ENCODE data around the gene MAPK9. TPM values are rescaled to one million over a fixed set of nuclear protein-coding genes. Genes with fewer than 3 reads are reported as not detected.

The MAPK9 gene
- total and polyA plus RNA-seq, 9 of the 15 experiments (the other 6 are each of a cell fraction or from before 2014, with no cell fraction given) = 4.8 to 58.0 (median 29.9) TPM

DNA sequence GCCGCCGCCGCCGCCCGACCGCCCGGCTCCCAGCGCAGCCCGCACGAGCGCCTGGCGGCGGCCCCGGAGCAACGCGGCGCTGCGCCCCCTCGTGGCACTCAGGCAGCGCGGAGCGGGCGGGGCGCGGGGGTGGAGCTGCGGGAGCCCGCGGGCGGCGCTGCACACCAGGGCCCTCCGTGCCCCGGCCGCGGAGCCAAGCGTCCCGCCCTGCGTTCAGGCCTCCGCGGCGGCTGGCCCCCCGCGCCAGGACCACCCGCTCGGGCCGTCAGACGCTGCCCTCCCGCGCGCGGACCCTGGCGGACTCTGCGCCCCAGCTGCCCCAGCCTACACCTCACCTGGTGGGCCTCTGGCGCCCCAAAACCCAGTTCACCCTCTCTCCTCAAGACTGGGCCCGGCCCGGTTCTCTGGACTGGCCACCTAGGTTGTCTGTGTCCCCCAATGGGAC, 82.7 kb downstream of the MAPK9 start, which contains the start of gene RASGEF1C (continued):
- TF ChIP-seq GATAD2B (IDR thresholded peaks at IDR 0.05; ENCODE audit: borderline replicate concordance) (0 out of 2 replicates have a peak, but pooled peaks have one; percentile 56), SMC3 (conservative IDR thresholded peaks at IDR 0.05; ENCODE audit: insufficient read depth, low read depth, low read length) (peak; percentile 66; the same call in 1 of the 2 replicates), POLR2G (IDR thresholded peaks at IDR 0.05; ENCODE audit: low read depth, low read length) (0 out of 2 replicates have a peak, but pooled peaks have one; percentile 12), MYC (IDR thresholded peaks at IDR 0.05; ENCODE audit: low read depth, low read length) (peak; percentile 21; the same call in 1 of the 2 replicates), MYC (CRISPR knock-in tag; IDR thresholded peaks at IDR 0.05; ENCODE audit: borderline replicate concordance, low read depth) (no peak), SIN3B (IDR thresholded peaks at IDR 0.05; ENCODE audit: low read depth) (0 out of 2 replicates have a peak, but pooled peaks have one; percentile 25), RAD21 (CRISPR knock-in tag; conservative IDR thresholded peaks at IDR 0.05 in 1 of 2, IDR thresholded peaks at IDR 0.05 in 1 of 2) (peak in 1 of 2 experiments; percentile 56; a peak in 3 of 4 replicates), MAZ (CRISPR knock-in tag; conservative IDR thresholded peaks at IDR 0.05 in 1 of 2, IDR thresholded peaks at IDR 0.05 in 1 of 2) (peak; percentile 46 to 60; a peak in 3 of 4 replicates)
- TF ChIP-seq, protein P1, sequence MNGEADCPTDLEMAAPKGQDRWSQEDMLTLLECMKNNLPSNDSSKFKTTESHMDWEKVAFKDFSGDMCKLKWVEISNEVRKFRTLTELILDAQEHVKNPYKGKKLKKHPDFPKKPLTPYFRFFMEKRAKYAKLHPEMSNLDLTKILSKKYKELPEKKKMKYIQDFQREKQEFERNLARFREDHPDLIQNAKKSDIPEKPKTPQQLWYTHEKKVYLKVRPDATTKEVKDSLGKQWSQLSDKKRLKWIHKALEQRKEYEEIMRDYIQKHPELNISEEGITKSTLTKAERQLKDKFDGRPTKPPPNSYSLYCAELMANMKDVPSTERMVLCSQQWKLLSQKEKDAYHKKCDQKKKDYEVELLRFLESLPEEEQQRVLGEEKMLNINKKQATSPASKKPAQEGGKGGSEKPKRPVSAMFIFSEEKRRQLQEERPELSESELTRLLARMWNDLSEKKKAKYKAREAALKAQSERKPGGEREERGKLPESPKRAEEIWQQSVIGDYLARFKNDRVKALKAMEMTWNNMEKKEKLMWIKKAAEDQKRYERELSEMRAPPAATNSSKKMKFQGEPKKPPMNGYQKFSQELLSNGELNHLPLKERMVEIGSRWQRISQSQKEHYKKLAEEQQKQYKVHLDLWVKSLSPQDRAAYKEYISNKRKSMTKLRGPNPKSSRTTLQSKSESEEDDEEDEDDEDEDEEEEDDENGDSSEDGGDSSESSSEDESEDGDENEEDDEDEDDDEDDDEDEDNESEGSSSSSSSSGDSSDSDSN (IDR thresholded peaks at IDR 0.05; ENCODE audit: borderline replicate concordance in 1 of 2, low read depth in 2 of 2, low read length in 2 of 2) = peak in 1 of 2 experiments; percentile 87; a peak in 2 of 4 replicates
- TF ChIP-seq, protein P2, sequence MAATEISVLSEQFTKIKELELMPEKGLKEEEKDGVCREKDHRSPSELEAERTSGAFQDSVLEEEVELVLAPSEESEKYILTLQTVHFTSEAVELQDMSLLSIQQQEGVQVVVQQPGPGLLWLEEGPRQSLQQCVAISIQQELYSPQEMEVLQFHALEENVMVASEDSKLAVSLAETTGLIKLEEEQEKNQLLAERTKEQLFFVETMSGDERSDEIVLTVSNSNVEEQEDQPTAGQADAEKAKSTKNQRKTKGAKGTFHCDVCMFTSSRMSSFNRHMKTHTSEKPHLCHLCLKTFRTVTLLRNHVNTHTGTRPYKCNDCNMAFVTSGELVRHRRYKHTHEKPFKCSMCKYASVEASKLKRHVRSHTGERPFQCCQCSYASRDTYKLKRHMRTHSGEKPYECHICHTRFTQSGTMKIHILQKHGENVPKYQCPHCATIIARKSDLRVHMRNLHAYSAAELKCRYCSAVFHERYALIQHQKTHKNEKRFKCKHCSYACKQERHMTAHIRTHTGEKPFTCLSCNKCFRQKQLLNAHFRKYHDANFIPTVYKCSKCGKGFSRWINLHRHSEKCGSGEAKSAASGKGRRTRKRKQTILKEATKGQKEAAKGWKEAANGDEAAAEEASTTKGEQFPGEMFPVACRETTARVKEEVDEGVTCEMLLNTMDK (IDR thresholded peaks at IDR 0.05; ENCODE audit: borderline replicate concordance, insufficient read depth, low read depth, low read length, poor library complexity, severe bottlenecking) = peak; percentile 93
- TF ChIP-seq, protein P3, sequence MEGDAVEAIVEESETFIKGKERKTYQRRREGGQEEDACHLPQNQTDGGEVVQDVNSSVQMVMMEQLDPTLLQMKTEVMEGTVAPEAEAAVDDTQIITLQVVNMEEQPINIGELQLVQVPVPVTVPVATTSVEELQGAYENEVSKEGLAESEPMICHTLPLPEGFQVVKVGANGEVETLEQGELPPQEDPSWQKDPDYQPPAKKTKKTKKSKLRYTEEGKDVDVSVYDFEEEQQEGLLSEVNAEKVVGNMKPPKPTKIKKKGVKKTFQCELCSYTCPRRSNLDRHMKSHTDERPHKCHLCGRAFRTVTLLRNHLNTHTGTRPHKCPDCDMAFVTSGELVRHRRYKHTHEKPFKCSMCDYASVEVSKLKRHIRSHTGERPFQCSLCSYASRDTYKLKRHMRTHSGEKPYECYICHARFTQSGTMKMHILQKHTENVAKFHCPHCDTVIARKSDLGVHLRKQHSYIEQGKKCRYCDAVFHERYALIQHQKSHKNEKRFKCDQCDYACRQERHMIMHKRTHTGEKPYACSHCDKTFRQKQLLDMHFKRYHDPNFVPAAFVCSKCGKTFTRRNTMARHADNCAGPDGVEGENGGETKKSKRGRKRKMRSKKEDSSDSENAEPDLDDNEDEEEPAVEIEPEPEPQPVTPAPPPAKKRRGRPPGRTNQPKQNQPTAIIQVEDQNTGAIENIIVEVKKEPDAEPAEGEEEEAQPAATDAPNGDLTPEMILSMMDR (IDR thresholded peaks at IDR 0.05 in 2 of 3, conservative IDR thresholded peaks at IDR 0.05 in 1 of 3; ENCODE audit: insufficient read depth in 2 of 3, low read depth in 1 of 3, low read length in 3 of 3) = peak in 2 of 3 experiments; percentile 70 to 94; a peak in 5 of 6 replicates

Measured in K562 (cell line).